GM21529 (cell line): ENCODE measurements around the gene CPEB2.

ENCODE experiments used
- ATAC-seq: cut with Tn5 transposase; IDR thresholded peaks from one replicate; pipeline ENCODE4 v1.9.1; 2021; ENCODE audit not compliant: unreplicated experiment

The CPEB2 gene

DNA sequence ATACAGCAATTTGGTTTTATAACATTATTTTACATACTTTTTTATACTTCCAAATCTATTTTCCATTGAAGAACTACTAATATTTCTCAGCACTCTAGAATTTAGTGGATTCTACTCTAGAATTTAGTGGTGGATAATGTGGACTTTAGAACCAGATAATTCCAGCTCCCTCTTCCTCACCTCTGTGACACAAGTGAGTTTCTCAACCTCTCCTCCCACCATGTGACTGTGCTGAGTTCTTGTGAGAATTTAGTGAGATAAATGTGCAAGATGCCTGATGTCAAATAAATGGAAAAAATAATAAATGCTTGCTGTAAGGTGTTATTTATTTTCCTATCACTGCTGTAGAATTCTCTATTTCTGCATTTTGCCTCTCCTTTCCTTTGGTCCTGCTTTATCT, 107.3 kb downstream of the CPEB2 start:
- ATAC-seq = no peak

DNA sequence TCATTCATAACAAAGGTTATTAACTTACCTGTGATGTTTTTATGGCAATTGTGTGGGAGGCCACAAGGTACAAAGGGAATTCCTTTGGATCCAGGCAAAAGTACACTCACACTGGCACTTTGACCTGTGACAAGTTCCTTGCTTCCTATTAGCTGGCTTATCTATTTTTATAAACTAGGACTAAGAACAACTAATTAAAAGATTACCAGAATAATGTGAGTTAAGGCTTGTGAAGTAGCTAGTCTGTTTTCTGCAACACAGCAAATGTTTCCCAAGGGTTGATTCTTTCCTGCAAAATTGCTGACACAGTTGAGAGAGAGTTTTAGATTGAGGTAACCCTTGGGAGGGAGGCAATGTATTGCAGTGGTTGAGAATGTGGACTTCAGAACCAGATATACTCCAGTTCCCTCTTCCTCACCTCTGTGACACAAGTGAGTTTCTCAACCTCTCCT, 107.9 kb downstream of the CPEB2 start:
- ATAC-seq = no peak

- no peak for ATAC-seq
Observed at GRCh38 chr4:15116509-15117079, 114.3 kb downstream of the CPEB2 start.

GRCh38 chr4:15117270-15117946, 115.1 kb downstream of the CPEB2 start:
- no peak for ATAC-seq

GRCh38 chr4:15118292-15118691, 116.0 kb downstream of the CPEB2 start:
- no peak for ATAC-seq
